Measurements from ENCODE around the gene KITLG. TPM values are rescaled to one million over a fixed set of nuclear protein-coding genes. Genes with fewer than 3 reads are reported as not detected.
"Not testable (repeated sequence)": the region's sequence is repeated elsewhere in the genome, so short reads cannot be mapped to it uniquely, and the experiment has no call there.

The KITLG gene
- 10 to 100 TPM; 32.8 to 37.1 TPM for total RNA-seq

- peak; percentile 88 for DNase-seq
- no peaks in the 10 kb centered on the region for H3K4me1 ChIP-seq
- peak within 1 kb of the TSS; percentile 83 for H3K4me3 ChIP-seq
- no peaks in the 10 kb centered on the region for H3K36me3 ChIP-seq
- intact Hi-C loops (cut with DNase I), result loop anchor here (5.0 kb wide), 1 partner anchor 412 kb away; no protein-coding TSS in a partner anchor
- TF ChIP-seq CTCF (IDR thresholded peaks at IDR 0.05), result no peak
- peak within 1 kb of the TSS; percentile 53 to 72 for H3K9ac ChIP-seq (ENCODE audit: low read depth in 2 of 2, low read length in 2 of 2)
- no peaks in the 10 kb centered on the region for H3K9me3 ChIP-seq
- H3K27ac ChIP-seq, result peak within 1 kb of the TSS; percentile 88
- no peaks in the 10 kb centered on the region for H3K27me3 ChIP-seq
Observed at GRCh38 chr12:88580051-88580871, at the start of gene KITLG. TSS of gene KITLG (minus strand) at chr12:88580471. CDS start at chr12:88580278, 193 bp downstream.

- Histone ChIP-seq H3K4me3 (no peak overlapping the region), H3K9me3 (no peaks in the 10 kb centered on the region), H3K36me3 (no peaks in the 10 kb centered on the region), H3K27ac (no peak overlapping the region), H3K4me1 (no peaks in the 10 kb centered on the region), H3K27me3 (no peaks in the 10 kb centered on the region), H3K9ac (ENCODE audit: low read depth in 2 of 2, low read length in 2 of 2) (no peak overlapping the region)
- no peak for TF ChIP-seq CTCF (IDR thresholded peaks at IDR 0.05)
- intact Hi-C loops (cut with DNase I), result no loop called here
- peak; percentile 26 for DNase-seq
Observed at GRCh38 chr12:88628856-88629509, 48.7 kb upstream of the KITLG start.

- H3K27me3 ChIP-seq; intact Hi-C loops (cut with DNase I): not testable (repeated sequence)
Observed at GRCh38 chr12:88628035-88628434, 47.8 kb upstream of the KITLG start.

GRCh38 chr12:88627501-88627900 is 47.2 kb upstream of the KITLG start:
- no peak overlapping the region for H3K27ac ChIP-seq
- H3K4me1 ChIP-seq, result no peaks in the 10 kb centered on the region
- no peak overlapping the region for H3K9ac ChIP-seq (ENCODE audit: low read depth in 2 of 2, low read length in 2 of 2)
- H3K4me3 ChIP-seq, result no peak overlapping the region
- no peaks in the 10 kb centered on the region for H3K36me3 ChIP-seq
- no peaks in the 10 kb centered on the region for H3K9me3 ChIP-seq
- no peaks in the 10 kb centered on the region for H3K27me3 ChIP-seq
- no peak for TF ChIP-seq CTCF (IDR thresholded peaks at IDR 0.05)
- no peak for DNase-seq
- intact Hi-C loops (cut with DNase I), result no loop called here

More at GRCh38 chr12:88628035-88628434, 47.8 kb upstream of the KITLG start:
- H3K27ac ChIP-seq; H3K9me3 ChIP-seq; DNase-seq; H3K9ac ChIP-seq (ENCODE audit: low read depth in 2 of 2, low read length in 2 of 2); H3K4me1 ChIP-seq; H3K4me3 ChIP-seq; H3K36me3 ChIP-seq: not testable (repeated sequence)

GRCh38 chr12:88625356-88625755 is 45.1 kb upstream of the KITLG start:
- no peak overlapping the region for H3K27ac ChIP-seq
- no peak for DNase-seq
- intact Hi-C loops (cut with DNase I), result no loop called here

More at GRCh38 chr12:88625356-88625755, 45.1 kb upstream of the KITLG start:
- Histone ChIP-seq H3K9ac (ENCODE audit: low read depth in 2 of 2, low read length in 2 of 2) (no peak overlapping the region), H3K4me1 (no peaks in the 10 kb centered on the region), H3K9me3 (no peaks in the 10 kb centered on the region), H3K27me3 (no peaks in the 10 kb centered on the region), H3K4me3 (no peak overlapping the region), H3K36me3 (no peaks in the 10 kb centered on the region)
- TF ChIP-seq CTCF (IDR thresholded peaks at IDR 0.05), result no peak
